ENCODE data around the gene SRSF3. TPM values are rescaled to one million over a fixed set of nuclear protein-coding genes. Genes with fewer than 3 reads are reported as not detected.

SRSF3 gene
- polyA plus RNA-seq, 1 donor (not counting 4 experiments of a cell fraction or from before 2014, with no cell fraction given) = 398 TPM

GRCh38 chr6:36560822-36561221 lies 33.3 kb upstream of the SRSF3 start:
- Histone ChIP-seq H3K27me3 (ENCODE audit: control insufficient read depth, extremely low read depth, insufficient read depth, low read length) (no peaks in the 10 kb centered on the region), H2AFZ (ENCODE audit: control insufficient read depth, low read length) (no peak overlapping the region), H3K4me2 (ENCODE audit: control insufficient read depth, extremely low read depth, insufficient read depth, low read depth, low read length) (no peak overlapping the region), H3K27ac (ENCODE audit: control insufficient read depth, insufficient read depth, low read length) (no peak overlapping the region), H3K79me2 (ENCODE audit: control insufficient read depth, insufficient read depth, low read length) (no peaks in the 10 kb centered on the region), H3K9me3 (ENCODE audit: control insufficient read depth, low read depth, low read length) (no peaks in the 10 kb centered on the region), H3K9me1 (ENCODE audit: control insufficient read depth, extremely low read depth, insufficient read depth, low read length) (no peaks in the 10 kb centered on the region), H4K20me1 (ENCODE audit: control insufficient read depth, extremely low read depth, insufficient read depth, low read length) (no peaks in the 10 kb centered on the region), H3K36me3 (ENCODE audit: control insufficient read depth in 2 of 2, extremely low read depth in 1 of 2, insufficient read depth in 2 of 2, low read length in 2 of 2) (no peaks in the 10 kb centered on the region), H3K4me3 (ENCODE audit: control insufficient read depth in 2 of 3, extremely low read depth in 1 of 3, insufficient read depth in 2 of 3, low read depth in 1 of 3, low read length in 3 of 3) (no peak overlapping the region), H3K4me1 (ENCODE audit: control insufficient read depth, extremely low read depth, insufficient read depth, low read length) (no peaks in the 10 kb centered on the region), H3K9ac (ENCODE audit: control insufficient read depth, extremely low read depth, insufficient read depth, low read length) (no peak overlapping the region)
- dilution Hi-C loops (cut with MboI; ENCODE audit: extremely low pct_ligation_motif_present, low sequenced_read_pairs) = no loop called here
- DNase-seq (ENCODE audit: low read depth, low spot score) (no peak), FAIRE-seq (no peak)
- TF ChIP-seq CTCF (optimal IDR thresholded peaks at IDR 0.05 in 1 of 3, IDR thresholded peaks at IDR 0.05 in 1 of 3, conservative IDR thresholded peaks at IDR 0.05 in 1 of 3; ENCODE audit: extremely low read depth in 1 of 3, insufficient read depth in 2 of 3, low read length in 3 of 3) (no peak), EZH2 (IDR thresholded peaks at IDR 0.05; ENCODE audit: low read length) (no peak)

- H3K9me1 ChIP-seq (ENCODE audit: control insufficient read depth, extremely low read depth, insufficient read depth, low read length) = no peaks in the 10 kb centered on the region
- no peaks in the 10 kb centered on the region for H3K36me3 ChIP-seq (ENCODE audit: control insufficient read depth in 2 of 2, extremely low read depth in 1 of 2, insufficient read depth in 2 of 2, low read length in 2 of 2)
- H3K4me1 ChIP-seq (ENCODE audit: control insufficient read depth, extremely low read depth, insufficient read depth, low read length) = no peaks in the 10 kb centered on the region
- no peak overlapping the region for H3K4me2 ChIP-seq (ENCODE audit: control insufficient read depth, extremely low read depth, insufficient read depth, low read depth, low read length)
- no peak overlapping the region for H3K27ac ChIP-seq (ENCODE audit: control insufficient read depth, insufficient read depth, low read length)
- H4K20me1 ChIP-seq (ENCODE audit: control insufficient read depth, extremely low read depth, insufficient read depth, low read length) = no peaks in the 10 kb centered on the region
- no peak overlapping the region for H2AFZ ChIP-seq (ENCODE audit: control insufficient read depth, low read length)
- no peaks in the 10 kb centered on the region for H3K9me3 ChIP-seq (ENCODE audit: control insufficient read depth, low read depth, low read length)
- TF ChIP-seq CTCF (optimal IDR thresholded peaks at IDR 0.05 in 1 of 3, IDR thresholded peaks at IDR 0.05 in 1 of 3, conservative IDR thresholded peaks at IDR 0.05 in 1 of 3; ENCODE audit: extremely low read depth in 1 of 3, insufficient read depth in 2 of 3, low read length in 3 of 3) (no peak), EZH2 (IDR thresholded peaks at IDR 0.05; ENCODE audit: low read length) (no peak)
- DNase-seq (ENCODE audit: low read depth, low spot score) (no peak), FAIRE-seq (no peak)
- no peaks in the 10 kb centered on the region for H3K79me2 ChIP-seq (ENCODE audit: control insufficient read depth, insufficient read depth, low read length)
- dilution Hi-C loops (cut with MboI; ENCODE audit: extremely low pct_ligation_motif_present, low sequenced_read_pairs) = no loop called here
- no peak overlapping the region for H3K9ac ChIP-seq (ENCODE audit: control insufficient read depth, extremely low read depth, insufficient read depth, low read length)
- no peak overlapping the region for H3K4me3 ChIP-seq (ENCODE audit: control insufficient read depth in 2 of 3, extremely low read depth in 1 of 3, insufficient read depth in 2 of 3, low read depth in 1 of 3, low read length in 3 of 3)
- no peaks in the 10 kb centered on the region for H3K27me3 ChIP-seq (ENCODE audit: control insufficient read depth, extremely low read depth, insufficient read depth, low read length)
Observed at GRCh38 chr6:36563237-36563927, 30.8 kb upstream of the SRSF3 start.

All from keratinocyte (primary cell).